GM10266 (cell line): ENCODE results near the gene TSPO.

Source experiments
- DNase-seq: peaks from one replicate; pipeline ENCODE4 v3.0.0; 2012; ENCODE audit errors: extremely low spot score
- TF ChIP-seq, protein P1 (sequence below): IDR thresholded peaks from 2 replicates; pipeline ENCODE4 v1.5.1; 2012; ENCODE audit warnings: mild to moderate bottlenecking, low read depth; ENCODE audit not compliant: control insufficient read depth, insufficient read depth; ENCODE audit errors: missing control alignments

The TSPO gene

DNA sequence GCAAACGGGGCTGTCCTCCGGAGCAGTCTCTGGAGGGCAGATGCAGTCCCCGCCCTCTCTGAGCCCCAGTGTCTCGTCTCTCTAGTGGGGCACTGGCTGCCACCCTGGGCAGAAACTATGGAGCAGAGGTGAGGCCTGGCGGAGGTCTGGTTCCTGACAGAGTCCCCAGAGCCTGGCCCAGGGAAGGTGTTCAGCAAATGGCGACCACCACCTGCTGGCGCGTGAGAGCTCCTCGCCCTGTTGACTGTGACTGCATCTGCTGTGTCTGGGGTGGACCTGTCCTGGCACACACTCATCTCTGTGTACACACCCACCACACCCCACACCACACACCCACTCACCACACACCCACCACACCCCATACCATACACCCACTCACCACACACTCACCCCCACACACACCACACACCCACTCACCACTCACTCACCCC, 53.9 kb downstream of the TSPO start:
- no peak for DNase-seq
- TF ChIP-seq, protein P1, sequence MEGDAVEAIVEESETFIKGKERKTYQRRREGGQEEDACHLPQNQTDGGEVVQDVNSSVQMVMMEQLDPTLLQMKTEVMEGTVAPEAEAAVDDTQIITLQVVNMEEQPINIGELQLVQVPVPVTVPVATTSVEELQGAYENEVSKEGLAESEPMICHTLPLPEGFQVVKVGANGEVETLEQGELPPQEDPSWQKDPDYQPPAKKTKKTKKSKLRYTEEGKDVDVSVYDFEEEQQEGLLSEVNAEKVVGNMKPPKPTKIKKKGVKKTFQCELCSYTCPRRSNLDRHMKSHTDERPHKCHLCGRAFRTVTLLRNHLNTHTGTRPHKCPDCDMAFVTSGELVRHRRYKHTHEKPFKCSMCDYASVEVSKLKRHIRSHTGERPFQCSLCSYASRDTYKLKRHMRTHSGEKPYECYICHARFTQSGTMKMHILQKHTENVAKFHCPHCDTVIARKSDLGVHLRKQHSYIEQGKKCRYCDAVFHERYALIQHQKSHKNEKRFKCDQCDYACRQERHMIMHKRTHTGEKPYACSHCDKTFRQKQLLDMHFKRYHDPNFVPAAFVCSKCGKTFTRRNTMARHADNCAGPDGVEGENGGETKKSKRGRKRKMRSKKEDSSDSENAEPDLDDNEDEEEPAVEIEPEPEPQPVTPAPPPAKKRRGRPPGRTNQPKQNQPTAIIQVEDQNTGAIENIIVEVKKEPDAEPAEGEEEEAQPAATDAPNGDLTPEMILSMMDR: no peak

DNA sequence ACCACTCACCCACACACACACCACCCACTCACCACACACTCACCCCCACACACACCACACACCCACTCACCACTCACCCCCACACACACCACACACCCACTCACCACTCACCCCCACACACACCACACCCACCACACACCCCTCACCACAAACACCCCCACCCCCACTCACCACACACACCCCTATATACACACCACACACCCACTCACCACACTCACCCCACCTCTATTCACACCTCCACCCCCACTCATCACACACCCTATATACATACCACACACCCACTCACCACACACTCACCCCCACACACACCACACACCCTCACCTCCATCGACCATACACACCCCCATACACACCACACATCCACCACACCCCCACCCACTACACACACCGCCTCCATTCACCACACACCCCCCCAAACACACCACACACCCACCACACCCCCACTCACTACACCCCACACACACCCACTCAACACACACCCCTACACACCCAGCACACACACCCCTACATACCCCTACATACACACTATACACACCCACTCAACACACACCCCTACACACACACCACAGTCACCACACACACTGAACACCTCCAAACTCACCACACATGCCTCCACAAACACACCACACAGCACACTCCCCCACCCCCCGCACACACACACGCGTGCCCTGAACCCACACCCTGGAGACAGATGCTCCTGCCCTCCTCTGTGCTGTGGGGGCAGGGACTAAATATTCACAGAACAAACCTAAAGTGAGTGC, 54.6 kb downstream of the TSPO start:
- TF ChIP-seq, protein P1: no peak
- DNase-seq: no peak

DNA sequence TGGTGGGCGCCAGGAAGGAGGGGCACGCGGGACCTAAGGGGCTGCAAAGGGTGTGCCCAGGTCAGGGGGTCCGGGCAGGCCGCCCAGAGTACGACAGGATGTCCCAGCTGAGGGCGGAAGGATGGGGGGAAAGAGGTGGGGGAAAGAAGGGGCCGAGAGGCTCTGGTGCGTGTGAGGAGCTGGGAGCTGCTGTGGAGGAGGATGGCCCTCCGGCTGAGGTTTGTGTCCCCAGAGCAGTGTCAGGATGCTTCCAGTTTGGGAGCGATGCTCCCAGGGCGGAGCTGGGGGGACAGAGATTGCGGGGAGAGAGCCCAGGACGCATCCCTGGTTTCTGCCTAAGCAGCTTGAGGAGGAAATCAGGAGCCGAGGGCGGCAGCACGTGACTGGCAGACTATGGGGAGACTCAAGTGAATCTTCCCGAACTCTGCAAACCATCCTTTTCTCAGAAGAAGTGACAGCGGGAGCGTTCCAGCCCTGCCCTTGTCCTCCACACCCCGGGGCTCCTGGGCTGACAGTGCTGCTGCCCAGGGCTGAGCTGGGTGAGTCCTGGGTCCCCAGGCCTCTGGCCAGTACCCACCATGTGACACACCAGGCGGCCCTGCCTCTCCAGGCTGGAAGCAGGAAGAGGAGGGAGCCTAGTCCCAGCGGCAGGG, 55.3 kb downstream of the TSPO start:
- TF ChIP-seq, protein P1: no peak
- no peak for DNase-seq

DNA sequence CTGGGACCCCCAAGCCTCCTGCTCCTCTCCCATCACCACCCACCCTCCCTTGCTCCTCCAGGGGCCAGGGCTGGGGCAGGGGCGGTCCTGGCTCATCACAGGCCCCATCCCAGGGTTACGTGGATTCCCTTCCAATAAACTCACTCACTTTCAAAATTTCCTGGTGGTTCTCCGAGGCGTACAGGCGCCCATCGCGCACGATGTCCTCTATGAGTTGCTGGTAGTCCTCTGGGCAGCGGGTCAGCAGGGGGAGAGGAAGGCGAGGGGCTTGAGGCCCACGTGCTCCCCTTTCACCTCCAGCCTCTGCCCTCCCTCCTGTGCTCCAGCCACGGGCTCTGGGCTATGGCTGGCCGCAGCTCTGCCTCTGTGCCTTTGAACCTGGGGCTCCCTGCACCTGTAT, 56.0 kb downstream of the TSPO start:
- DNase-seq: no peak
- TF ChIP-seq, protein P1: no peak

DNA sequence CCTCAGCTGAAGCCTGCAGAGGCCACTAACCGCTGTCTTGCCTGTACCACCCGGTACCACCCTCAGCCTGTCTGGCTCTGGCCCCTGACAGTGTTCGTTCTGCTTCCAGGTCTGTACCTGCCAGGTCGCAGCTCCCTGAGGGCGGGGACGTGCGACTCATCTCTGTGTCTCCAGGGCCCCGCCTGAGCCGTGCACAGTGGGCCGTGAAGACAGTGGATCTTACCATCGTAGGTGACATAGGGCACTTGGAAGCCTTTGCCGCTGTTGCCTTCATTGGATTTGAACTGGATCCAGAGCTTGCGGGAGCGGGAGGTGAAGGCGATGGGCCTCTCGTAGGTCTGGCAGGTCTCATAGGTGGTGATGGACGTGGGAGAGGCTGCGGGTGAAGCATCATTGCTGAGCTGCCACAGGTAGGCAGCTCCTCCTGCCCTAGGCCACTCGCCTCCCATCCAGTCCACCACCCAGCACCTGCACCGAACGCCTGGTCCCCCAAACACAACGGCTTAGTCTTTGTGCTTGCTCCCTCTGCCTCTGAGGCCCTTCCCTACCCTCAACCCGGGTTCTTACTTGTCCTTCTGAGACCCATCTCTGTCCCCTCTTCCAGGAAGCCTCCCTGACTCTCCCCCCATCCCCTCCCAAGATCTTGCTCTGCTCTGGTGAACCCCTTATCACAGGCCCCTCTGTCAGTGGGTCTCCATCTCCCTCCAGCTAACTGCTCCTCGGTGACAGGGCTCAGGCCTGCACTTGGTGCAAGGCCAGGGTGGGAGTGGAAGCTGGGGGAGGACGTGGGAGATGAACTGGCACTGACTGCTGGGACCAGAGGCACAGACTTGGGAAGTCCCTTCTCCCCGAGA, 56.7 kb downstream of the TSPO start:
- TF ChIP-seq, protein P1: no peak
- DNase-seq: no peak

DNA sequence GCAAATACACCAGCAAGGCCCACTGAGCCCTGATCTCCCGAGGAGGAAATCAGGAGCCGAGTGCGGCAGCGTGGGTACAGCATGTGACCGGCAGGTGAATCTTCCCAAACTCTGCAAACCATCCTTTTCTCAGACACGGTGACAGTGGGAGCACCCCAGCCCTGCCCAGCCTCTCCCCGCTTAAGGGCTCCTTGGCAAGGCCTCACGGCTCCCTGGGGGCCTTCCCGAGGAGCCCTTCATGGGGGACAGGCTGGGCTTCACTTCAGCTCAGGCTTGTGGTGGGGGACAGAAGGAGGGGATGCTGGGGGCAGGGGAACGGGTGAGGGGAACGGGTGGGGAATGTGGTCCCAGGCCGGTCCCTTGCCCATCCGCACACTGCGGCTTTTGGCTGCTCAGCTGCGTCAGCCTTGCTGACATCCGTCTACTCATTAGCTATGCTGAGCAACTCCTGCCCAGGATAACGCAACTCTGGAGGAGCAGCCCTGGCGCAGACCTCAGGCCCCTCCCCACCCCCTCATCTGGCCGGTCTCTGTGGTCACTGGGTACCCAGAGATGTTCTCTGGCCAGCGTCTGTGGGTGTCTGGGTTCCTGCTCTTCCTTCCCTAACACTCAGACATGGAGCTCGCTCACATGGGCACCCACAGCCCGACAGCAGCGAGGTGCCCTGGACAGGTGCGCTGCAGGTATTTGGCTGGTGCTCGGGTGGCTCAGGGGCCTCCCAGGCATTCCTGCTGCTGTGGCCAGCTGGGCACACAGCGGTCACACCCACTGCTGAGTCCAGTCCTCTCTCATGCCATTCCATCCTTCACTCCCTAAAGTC, 57.6 kb downstream of the TSPO start:
- no peak for DNase-seq
- TF ChIP-seq, protein P1: no peak
